ENCODE results near the gene GAPVD1. TPM values are rescaled to one million over a fixed set of nuclear protein-coding genes. Genes with fewer than 3 reads are reported as not detected.
A peak's percentile ranks its signal among the peaks of the same experiment; 100 is the strongest.
"Not testable (repeated sequence)": the region's sequence is repeated elsewhere in the genome, so short reads cannot be mapped to it uniquely, and the experiment has no call there.

GAPVD1 gene
- 31.8 TPM for total RNA-seq

DNA sequence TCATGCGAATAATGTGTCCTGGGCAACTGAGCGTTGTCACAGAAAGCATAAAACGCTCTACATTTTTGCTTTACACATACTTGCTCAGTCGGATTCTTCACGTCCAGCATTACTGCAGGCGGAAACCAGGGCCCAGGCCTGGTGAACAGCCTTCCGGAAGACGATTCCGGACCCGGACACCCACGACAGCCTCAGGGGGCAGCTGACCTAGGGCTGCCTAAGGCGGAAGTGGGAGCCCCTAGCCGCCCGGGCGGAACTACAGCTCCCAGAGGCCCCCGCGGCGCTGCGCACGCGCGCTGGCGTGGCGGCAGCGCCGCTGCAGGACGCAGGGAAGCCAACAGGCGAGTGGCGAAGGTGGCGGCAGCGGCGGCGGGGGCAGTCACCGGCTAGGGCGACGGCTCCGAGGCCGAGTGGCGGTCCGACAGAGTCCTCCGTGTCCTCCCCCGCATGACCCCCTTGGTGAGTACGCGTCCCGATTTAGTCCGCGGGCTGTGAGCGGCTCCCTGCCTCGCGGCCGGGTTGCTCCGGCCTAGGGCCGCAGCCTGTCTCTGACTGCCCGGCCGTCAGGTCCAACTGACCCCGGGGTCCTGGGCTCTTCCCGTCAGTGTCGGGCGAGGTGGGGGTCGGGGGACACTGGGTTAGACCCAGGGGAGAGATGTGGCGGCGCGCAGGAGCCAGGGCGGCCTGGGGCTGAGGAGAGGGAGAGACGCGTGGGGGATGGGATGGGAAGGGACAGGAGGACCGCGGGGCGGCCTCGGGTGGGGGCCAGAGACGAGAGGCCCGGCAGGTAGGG lies at the start of gene GAPVD1:
GAPVD1 (plus strand) TSS at position 326 of the 793 bp plus-strand sequence. CDS start 37,096 bp downstream, outside the sequence.
- peak; percentile 83 to 94 (median 94) for DNase-seq (ENCODE audit: low read depth in 2 of 3, low spot score in 2 of 3)

DNA sequence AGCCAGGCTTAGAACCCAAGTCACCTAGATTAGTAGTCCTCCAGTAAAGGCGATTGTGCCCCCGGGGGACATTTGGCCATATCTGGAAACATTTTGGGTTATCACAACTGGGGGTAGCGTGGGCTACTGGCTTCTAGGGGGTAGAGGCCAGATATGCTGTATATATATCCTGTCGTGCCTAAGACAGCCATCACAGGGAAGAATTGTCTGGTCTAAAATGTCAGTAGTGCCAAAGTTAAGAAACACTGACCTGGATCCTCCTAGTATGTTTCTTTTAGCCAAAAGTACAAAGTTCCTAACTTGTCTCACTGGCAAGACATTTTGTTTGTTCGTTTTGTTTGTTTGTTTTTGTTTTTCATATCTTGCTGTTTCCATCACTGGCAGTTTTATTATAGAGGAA lies 47.4 kb upstream of the GAPVD1 start:
- DNase-seq (ENCODE audit: low read depth in 2 of 3, low spot score in 2 of 3), result no peak

DNA sequence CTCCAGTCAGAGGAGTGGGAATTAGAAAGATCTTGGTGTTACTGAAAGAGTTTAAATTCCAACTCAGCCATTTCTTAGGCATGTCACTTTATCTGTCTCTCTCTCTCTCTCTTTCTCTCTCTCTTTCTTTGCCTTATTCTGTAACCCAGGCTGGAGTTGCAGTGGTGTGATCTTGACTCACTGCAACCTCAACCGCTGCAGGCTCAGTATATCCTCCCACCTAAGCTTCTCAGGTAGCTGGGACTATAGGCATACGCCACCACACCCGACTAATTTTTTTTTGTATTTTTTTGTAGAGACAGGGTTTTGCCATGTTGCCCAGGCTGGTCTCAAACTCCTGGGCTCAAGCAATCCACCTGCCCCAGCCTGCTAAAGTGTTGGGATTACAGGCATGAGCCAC lies 43.0 kb upstream of the GAPVD1 start:
- DNase-seq (ENCODE audit: low read depth in 2 of 3, low spot score in 2 of 3), result no peak

- DNase-seq (ENCODE audit: low read depth in 2 of 3, low spot score in 2 of 3), result not testable (repeated sequence)
Measured at GRCh38 chr9:125224858-125225257, 36.8 kb upstream of the GAPVD1 start.

GRCh38 chr9:125227761-125228160 lies 33.9 kb upstream of the GAPVD1 start:
- DNase-seq (ENCODE audit: low read depth in 2 of 3, low spot score in 2 of 3), result no peak

- DNase-seq (ENCODE audit: low read depth in 2 of 3, low spot score in 2 of 3), result no peak
Measured at GRCh38 chr9:125233678-125234077, 27.9 kb upstream of the GAPVD1 start.

- DNase-seq (ENCODE audit: low read depth in 2 of 3, low spot score in 2 of 3), result not testable (repeated sequence)
Measured at GRCh38 chr9:125234099-125234498, 27.5 kb upstream of the GAPVD1 start.

DNA sequence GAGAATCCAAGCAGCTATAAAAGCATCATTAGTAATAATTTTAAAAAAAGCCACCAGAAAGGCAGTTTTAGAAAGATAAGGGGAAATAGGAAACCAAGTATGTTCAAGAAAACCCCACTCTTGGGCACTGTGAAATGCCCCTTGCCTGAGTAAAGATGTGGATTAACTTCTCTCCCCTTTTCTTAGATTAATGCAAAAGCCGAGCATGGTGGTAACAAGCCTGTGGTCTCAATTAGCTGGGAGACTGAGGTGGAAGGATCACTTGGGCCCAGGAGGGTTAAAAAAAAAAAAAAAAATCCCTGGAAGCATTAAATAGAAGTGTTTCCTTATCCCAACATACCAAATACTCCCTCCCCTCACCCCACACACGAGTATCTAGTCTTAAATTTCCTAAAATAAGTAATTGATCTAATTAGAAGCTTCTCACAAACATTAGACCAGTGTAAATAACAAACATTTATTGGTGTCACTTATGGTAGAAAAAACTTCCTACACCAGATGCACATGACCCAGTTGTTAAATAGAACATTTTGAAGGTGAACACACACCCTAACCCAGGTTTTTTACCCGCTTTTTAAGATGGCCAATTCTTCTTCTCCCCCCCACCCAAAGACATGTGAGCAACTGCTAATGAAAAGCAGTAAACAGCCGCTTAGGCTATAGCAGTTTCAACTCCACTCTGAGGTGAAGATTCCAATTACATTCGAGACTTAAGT lies 25.7 kb upstream of the GAPVD1 start:
- DNase-seq (ENCODE audit: low read depth in 2 of 3, low spot score in 2 of 3), result peak in 1 of 3 donors; percentile 51

DNA sequence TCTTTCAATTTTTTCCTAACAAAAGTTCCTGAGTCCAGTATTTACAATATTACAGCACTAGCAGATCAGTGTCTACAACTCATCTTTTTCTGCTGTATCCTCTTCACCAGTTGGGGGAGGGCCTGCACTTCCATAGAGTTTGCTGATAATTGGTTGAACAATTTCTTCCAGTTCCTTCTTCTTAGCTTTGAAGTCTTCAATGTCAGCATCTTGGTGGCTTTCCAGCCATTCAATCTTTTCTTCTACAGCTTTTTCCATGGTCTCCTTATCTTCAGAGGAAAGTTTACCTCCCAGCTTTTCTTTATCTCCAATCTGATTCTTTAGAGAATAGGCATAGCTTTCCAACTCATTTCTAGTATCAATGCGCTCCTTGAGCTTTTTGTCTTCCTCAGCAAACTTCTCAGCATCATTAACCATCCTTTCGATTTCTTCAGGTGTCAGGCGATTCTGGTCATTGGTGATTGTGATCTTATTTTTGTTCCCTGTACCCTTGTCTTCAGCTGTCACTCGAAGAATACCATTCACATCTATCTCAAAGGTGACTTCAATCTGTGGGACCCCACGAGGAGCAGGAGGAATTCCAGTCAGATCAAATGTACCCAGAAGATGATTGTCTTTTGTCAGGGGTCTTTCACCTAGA lies 25.0 kb upstream of the GAPVD1 start:
- DNase-seq (ENCODE audit: low read depth in 2 of 3, low spot score in 2 of 3), result not testable (repeated sequence)

GRCh38 chr9:125238127-125238914 lies 23.3 kb upstream of the GAPVD1 start:
- no peak for DNase-seq (ENCODE audit: low read depth in 2 of 3, low spot score in 2 of 3)

GRCh38 chr9:125238915-125239446 lies 22.6 kb upstream of the GAPVD1 start:
- no peak for DNase-seq (ENCODE audit: low read depth in 2 of 3, low spot score in 2 of 3)

DNA sequence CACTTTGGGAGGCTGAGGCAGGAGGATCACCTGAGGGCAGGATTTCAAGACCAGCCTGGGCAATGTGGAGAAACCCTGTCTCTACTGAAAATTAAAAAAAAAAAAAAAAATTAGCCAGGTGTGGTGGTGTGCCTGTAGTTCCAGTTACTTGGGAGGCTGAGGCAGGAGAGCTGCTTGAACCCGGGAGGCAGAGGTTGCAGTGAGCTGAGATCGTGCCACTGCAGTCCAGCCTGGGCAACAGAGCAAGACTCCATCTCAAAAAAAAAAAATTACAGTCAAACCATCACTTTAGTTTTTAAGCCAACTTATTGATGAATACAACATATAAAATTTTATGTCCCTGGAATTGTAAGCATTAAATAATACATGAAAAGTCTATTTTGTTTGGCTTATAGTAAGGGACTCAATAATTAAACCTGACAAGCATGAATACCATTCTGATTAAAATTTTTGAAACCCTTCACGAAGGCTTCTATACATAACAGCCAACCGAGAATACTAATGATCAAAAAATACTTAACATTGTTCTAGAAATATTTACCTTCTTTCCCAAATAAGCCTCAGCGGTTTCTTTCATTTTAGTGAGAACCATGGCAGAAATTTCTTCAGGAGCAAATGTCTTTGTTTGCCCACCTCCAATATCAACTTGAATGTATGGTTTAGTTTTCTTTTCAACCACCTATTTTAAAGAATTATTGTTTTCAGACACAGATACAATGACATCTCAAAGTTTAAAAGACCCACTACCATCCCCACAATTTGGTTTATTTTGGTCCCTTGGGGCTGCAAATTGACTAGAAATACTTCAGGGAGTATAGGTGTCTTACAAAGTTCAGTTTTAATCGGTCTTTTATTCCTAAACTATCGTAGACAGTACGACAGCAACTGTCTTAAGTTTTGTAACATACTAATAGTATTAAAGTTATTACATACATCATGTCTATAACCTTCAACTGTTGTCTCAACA lies 21.7 kb upstream of the GAPVD1 start:
- DNase-seq (ENCODE audit: low read depth in 2 of 3, low spot score in 2 of 3), result no peak

DNA sequence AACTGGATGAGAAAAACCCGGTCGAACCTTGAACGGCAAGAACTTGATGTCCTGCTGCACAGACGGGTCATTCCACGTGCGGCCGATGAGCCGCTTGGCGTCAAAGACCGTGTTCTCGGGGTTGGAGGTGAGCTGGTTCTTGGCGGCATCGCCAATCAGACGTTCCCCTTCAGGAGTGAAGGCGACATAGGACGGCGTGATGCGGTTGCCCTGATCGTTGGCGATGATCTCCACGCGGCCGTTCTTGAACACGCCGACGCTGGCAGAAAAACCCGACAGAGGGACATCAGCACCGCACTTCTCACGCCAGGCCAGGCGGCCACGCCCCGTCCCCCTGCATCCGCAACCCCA lies 21.0 kb upstream of the GAPVD1 start:
- peak in 1 of 3 donors; percentile 43 for DNase-seq (ENCODE audit: low read depth in 2 of 3, low spot score in 2 of 3)

DNA sequence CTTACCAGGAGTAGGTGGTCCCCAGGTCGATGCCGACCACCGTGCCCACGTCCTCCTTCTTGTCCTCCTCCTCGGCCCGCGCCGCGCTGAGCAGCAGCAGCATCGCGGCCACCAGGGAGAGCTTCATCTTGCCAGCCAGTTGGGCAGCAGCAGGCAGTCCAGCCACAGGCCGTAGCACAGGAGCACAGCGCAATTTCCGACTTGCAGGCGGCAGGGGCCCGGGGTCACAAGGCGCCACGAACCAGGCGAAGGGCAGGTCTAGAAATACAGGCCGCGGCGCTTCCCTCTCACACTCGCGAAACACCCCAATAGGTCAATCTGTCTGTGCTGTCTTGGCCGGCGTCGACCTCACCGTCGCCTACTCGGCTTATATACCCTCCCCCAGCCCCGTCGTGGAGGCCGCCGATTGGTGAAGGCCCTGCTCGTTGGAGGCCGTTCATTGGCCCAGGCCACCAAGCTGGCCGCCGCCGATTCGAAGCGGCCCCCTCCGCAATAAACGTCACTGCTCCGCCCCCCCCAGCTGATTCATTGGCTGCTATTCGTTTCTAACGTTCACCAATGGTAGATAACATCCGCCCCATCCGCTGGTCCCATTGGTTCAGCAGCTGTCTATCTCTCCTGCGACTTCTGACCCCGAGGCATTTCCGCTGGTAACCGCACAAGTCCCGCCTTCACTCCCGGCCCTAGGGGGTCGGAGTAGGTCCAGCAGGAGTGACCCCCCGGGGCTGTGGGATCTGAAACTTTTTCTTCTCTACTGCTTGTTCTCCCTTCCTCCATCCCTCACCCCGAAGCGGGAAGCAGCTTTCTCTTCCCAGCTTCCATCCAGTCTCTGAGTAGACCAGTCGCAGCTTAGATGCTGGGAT lies 20.4 kb upstream of the GAPVD1 start, which contains the start of gene HSPA5:
HSPA5 (minus strand) TSS at position 344 of the 863 bp plus-strand sequence; CDS start at position 127, 217 bp downstream.
- DNase-seq (ENCODE audit: low read depth in 2 of 3, low spot score in 2 of 3), result peak; percentile 97 to 99 (median 99)

DNA sequence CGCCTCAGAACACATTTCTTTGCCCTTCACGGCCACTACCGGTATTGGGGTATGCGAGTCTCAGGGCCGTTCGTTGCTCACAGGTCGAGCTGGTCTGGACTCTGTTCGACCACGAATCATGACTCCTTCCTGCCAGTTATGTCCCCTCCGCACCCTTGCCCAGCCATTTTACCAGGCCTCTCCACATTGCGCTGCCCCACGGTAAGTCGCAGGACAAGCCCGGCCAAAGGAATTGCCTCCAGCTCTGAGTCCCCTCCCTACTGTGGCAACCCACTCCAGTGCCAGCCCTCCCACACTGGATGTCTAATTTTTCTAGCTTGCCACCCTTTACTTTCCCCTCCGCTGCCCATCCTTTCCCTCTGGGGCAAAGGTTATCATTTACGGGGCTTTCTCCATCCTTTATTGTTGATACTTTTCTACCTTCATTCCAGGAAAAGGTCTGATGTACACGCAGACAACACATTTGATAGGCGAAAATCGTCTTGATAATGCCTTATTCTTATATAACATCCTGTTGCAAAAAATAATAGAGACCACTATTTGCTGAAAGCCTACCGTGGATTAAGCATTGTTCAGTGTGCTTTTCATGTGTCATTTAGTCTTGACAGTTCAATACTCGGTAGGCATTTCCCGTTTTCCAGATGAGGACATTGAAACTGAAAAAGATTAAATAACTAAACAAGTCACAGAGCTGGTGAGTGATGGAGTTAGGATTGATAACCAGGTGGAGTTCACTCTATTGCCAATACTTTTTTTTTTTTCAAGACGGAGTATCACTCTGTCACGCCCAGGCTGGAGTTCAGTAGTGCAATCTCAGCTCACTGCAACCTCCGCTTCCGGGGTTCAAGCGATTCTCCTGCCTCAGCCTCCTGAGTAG lies 19.5 kb upstream of the GAPVD1 start:
- DNase-seq (ENCODE audit: low read depth in 2 of 3, low spot score in 2 of 3), result no peak

GRCh38 chr9:125243792-125244260 lies 17.8 kb upstream of the GAPVD1 start:
- no peak for DNase-seq (ENCODE audit: low read depth in 2 of 3, low spot score in 2 of 3)

- peak in 1 of 3 donors; percentile 28 for DNase-seq (ENCODE audit: low read depth in 2 of 3, low spot score in 2 of 3)
Measured at GRCh38 chr9:125246261-125246667, 15.4 kb upstream of the GAPVD1 start.
